Measurements from ENCODE around the gene EPHA3.

DNA sequence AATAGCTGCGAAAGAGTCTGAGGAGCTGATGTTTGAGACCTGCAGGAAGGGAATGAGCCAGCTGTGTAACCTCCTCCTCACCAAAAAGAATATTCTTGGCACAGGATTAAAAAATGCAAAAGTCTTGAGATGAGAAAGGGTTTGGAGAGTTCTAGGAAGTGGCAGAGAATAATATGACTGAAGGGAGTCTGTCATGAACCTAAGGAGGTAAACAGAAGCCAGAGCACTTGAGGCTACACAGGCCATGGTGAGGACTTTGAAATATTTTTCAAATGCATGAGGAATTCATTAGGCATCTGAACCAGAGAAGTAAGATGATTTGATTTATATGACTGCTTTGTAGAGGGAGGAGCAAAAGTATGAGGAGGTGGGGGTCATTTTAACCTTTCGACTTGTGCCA, 347.8 kb downstream of the EPHA3 start:
- no peak for TF ChIP-seq POLR2A (IDR thresholded peaks at IDR 0.05; ENCODE audit: low read length)
- no peak for TF ChIP-seq GATA1 (IDR thresholded peaks at IDR 0.05; ENCODE audit: low read depth, low read length)

Measured in erythroblast (primary cell).